HG03442 (cell line): ENCODE data around the gene DRD2.

Experiments used
- ATAC-seq: cut with Tn5 transposase; IDR thresholded peaks from one replicate; pipeline ENCODE4 v1.9.1; 2021; ENCODE audit warnings: mild to moderate bottlenecking, moderate library complexity; ENCODE audit not compliant: unreplicated experiment

DRD2 gene

DNA sequence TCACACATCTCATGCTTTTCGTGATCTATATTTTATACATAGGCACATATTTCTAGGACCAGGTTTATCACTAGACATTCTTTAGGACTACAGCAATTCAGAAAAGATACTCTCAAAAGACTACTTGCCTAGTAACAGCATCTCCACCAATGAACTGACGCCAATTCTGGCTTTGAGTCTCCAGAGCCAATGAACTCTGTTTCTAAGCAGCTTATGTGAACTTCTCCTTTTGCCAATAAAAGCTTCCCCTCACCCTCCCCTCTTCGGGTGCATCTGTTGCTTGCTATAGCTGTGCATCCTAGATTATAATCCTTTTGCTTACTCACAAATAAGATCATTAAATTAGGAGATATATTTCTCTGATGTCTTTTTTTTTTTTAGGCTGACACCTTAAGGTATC lies 99.0 kb downstream of the DRD2 start:
- ATAC-seq = no peak

DNA sequence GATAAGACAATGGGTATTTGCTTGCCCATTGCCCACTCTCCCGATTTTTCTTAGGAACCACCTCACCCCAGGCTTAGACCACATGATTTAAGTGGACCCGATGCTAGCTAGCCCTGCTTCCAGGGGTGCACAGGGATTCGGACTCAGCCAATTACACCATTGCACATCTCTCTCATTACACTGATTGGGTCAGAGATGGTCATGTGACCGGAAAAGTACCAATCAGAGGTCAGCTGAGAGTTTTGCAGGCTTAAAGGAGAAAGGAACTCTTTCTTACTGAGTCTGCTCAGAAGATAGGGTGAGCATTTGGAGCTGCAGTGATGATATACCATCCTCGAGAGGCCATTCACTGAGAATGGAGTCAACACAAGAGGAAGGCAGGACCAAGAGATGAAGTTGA lies 99.8 kb downstream of the DRD2 start:
- no peak for ATAC-seq

DNA sequence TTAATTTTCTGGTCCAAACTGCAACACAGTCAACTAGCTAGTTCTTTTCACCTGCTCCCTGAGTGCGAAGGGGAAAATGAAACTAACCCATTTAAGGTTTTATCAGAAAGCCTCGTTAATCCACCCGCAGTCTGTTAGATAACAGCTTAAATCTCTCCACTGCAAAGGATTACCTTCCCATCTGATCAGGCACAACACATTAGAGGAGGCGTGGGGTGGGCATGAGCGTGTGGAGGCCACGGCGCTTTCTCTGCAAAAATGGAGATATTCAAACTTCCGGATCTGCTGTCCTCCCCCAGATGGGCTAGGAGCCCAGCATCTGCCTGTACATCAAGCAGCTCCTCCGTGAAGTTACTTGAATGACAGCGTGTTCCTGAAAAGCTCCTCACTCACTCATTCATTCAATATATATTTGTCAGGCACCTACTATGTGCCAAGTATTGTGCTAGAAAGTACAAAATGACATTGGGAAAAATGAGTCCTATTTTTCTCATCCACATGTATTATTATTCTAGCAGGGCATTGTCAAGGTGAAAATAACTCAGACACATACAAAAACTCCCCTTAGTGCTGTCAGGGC lies 101.1 kb downstream of the DRD2 start:
- no peak for ATAC-seq

DNA sequence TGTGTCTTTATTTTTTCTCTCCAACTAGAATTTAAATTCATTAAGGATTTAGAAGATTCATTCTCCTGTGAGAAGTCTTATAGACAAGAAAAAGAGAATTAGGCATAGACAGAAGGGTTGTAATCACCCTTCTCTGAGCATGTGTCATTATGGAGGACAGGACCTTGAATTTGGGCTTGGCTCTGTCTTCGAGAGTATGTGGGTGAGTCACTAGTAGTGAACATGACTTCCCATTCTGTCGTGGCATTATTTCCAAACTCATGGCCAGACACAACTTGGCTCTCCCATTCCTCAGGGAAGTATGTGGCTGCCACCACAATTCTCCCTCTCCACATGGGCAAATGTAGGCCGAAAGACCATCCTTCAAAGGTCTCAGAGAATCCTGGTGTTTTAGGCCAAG lies 101.9 kb downstream of the DRD2 start:
- no peak for ATAC-seq

DNA sequence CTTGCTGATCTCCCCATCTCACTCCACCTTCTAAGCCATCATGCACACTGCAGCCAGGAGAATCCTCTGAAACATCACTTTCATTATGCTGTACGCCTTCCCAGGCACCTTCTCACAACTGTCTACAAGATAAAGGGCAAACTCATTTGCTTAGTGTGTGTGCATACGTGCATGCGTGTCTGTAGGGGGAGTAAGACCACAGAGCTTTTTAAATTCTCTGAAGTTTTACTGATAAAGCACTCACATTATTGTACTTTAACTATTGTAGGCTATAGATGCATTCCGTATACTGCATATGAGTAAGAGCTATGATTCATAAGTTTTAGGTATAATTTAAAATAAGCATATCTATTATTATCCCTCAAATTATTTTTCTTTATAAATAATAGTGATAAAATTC lies 102.9 kb downstream of the DRD2 start:
- no peak for ATAC-seq

DNA sequence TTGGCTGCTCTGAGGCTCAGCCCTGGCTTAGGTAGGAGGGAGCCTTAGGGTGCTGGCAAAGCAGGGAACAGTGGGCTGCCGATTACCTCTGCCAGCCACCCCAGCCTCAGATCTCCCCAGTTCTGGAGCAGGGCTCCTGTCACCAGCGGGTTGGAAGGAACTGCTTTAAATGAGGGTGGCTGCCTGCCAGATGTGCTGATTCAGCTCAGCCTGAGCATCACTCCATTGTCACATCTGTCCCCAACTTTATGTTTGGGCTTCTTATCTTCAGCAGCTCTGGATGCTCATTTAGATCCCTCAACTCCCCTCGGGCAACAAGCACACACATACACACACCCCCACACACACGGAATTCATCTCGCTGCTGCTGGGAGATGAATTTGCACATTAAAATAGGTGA lies 104.6 kb downstream of the DRD2 start:
- ATAC-seq = no peak

DNA sequence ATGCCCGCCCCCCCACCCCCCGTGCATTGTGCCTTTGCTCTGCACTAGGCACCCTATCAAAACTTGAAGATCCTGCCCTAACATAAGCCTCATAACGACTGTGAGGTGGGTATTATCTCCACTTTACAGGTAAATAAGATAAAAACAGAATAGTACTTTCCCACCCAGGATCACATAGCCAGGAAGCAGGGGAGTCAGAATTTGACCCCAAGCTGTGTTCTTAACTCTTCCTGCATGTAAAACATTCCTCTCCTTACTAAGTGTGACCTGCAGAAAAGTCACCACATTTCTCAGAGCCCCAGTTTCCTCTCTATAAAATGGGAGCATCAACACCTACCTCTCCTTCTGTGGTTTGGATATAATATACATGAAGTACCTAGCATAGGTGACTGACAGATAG lies 105.8 kb downstream of the DRD2 start:
- ATAC-seq = no peak

DNA sequence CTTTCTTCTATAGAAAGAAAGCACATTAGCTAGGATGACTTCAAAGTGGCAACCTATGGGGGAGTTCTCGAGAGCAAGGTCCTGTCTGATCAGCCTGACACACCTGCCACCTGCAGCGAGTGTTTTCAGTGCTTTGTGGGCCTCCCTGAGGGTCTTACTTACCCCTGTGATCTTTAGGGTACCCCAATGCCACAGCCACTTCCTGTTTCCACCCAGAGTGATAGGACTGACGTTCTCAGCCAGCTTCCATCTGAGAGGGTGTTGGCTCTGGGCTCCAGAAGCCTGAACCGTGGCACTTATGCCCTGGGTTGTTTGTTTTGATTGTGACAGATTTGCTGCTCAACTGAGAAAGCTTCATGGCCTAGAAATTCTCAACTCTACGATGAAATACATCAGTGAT lies 109.3 kb downstream of the DRD2 start:
- no peak for ATAC-seq

DNA sequence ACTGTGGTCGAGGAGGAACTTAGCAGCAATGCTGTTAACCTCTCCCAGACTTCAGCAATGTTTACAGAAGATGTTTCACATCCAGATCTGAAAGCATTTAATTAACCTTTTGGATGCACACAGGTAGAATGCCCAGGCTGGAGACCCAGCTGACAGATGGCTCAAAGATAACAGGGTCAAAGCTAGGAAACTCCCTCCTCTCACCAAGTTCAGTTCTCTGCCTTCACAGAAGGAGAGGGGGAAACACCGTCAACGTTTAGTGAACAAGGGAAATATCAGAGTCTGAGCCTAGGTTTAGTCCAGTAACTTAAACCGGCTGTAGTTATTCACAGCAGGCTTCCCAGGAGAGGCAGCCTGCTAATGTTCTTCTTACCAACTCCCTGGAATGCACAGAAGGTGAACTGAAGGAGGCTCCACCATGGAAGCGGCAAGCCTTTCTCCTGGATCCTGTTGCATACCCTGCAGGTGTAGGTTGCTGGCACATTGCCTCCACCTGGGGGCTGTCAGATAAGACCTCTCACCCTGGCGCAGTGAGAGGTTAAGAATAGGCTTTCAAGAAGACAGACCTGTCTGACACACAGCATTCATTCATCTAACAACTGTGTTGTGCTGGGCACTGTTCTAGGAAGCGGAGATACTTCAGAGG lies 111.1 kb downstream of the DRD2 start:
- no peak for ATAC-seq

DNA sequence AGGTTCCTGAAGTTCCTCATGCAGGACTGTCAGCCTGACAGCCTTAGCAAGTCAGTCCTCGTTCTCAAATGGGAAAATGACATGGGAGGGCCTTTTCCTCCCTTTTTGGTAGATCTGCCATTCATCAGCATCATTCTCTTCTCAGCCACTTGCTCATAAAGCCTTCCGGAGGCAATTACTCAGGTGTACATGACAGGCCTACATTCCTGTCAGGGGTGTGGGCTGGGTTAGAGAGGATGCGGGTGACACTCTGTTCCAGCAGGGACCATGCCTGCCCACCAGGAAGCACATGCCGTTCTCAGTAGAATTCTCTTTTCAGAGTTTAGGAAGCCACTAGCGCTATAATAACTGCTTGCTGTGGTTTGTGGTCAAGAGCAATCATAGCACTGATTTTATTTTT lies 111.8 kb downstream of the DRD2 start:
- ATAC-seq = no peak
